ENCODE results near the gene COMMD9. TPM values are rescaled to one million over a fixed set of nuclear protein-coding genes. Genes with fewer than 3 reads are reported as not detected.

Gene COMMD9
- total and polyA plus RNA-seq, 4 donors, result 22.9 to 50.8 (median 28.3) TPM

DNA sequence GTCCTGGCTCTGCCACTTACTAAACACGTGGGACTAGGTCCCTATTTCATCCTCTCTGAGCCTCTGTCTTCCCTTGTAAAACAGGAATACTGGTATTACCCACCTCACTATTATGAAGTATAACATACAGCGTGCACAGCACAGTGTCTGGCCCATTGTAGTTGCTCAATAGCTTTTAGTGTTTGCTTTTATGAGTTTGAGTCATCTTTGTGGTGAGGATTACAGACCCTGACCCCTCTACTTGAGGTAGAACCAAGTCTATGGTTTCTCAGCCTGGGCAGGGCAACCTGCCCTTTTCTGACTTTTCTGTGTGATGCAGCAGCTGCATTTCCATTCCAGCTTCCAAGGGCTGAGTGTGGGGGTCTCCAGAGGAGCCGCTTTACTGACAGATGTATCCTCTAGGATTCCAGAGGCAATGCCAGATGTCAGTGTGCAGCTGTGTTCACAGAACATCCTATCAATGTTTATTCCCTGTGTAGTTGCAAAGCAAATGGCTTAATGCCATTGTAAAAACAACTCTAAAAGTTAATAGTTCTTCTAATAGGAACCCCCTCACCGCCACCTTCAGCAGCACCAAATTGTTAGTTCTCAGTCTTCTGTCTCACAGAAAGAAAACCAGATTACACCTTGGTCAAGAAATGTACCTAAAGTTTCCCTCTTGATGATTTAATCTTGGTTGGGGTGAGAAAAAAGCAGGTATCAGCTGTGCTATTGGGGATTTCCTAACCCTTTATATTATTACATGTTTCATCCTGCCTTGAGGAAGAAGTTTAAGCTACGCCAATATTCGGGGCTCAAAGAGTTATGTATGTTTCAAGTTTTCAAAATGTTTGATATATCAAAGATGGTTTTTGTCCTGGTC lies 23.6 kb upstream of the COMMD9 start (continued):
- TF ChIP-seq, protein P1, sequence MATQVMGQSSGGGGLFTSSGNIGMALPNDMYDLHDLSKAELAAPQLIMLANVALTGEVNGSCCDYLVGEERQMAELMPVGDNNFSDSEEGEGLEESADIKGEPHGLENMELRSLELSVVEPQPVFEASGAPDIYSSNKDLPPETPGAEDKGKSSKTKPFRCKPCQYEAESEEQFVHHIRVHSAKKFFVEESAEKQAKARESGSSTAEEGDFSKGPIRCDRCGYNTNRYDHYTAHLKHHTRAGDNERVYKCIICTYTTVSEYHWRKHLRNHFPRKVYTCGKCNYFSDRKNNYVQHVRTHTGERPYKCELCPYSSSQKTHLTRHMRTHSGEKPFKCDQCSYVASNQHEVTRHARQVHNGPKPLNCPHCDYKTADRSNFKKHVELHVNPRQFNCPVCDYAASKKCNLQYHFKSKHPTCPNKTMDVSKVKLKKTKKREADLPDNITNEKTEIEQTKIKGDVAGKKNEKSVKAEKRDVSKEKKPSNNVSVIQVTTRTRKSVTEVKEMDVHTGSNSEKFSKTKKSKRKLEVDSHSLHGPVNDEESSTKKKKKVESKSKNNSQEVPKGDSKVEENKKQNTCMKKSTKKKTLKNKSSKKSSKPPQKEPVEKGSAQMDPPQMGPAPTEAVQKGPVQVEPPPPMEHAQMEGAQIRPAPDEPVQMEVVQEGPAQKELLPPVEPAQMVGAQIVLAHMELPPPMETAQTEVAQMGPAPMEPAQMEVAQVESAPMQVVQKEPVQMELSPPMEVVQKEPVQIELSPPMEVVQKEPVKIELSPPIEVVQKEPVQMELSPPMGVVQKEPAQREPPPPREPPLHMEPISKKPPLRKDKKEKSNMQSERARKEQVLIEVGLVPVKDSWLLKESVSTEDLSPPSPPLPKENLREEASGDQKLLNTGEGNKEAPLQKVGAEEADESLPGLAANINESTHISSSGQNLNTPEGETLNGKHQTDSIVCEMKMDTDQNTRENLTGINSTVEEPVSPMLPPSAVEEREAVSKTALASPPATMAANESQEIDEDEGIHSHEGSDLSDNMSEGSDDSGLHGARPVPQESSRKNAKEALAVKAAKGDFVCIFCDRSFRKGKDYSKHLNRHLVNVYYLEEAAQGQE (IDR thresholded peaks at IDR 0.05), result no peak

- H3K36me3 ChIP-seq (ENCODE audit: control insufficient read depth in 4 of 4, insufficient read depth in 3 of 4, low read depth in 1 of 4, low read length in 3 of 4), result no peaks in the 10 kb centered on the region
- no peak overlapping the region for H3K4me3 ChIP-seq (ENCODE audit: low read depth in 1 of 3, low read length in 3 of 3)
- no peak overlapping the region for H3K27ac ChIP-seq (ENCODE audit: low read depth in 1 of 2, low read length in 2 of 2)
- no peak overlapping the region for H3K9ac ChIP-seq (ENCODE audit: low read depth in 1 of 2, low read length in 2 of 2)
- no peak for TF ChIP-seq CTCF (IDR thresholded peaks at IDR 0.05; ENCODE audit: low read depth, low read length, missing input control)
- no peak for TF ChIP-seq HNF4G (IDR thresholded peaks at IDR 0.05)
- TF ChIP-seq FOXA1 (IDR thresholded peaks at IDR 0.05), result no peak
- no peak for TF ChIP-seq GABPA (IDR thresholded peaks at IDR 0.05 in 1 of 2, conservative IDR thresholded peaks at IDR 0.05 in 1 of 2)
- TF ChIP-seq NR2F2 (IDR thresholded peaks at IDR 0.05), result no peak
- TF ChIP-seq JUND (IDR thresholded peaks at IDR 0.05), result no peak
- TF ChIP-seq, protein P2, sequence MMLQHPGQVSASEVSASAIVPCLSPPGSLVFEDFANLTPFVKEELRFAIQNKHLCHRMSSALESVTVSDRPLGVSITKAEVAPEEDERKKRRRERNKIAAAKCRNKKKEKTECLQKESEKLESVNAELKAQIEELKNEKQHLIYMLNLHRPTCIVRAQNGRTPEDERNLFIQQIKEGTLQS (IDR thresholded peaks at IDR 0.05), result no peak
- no peak for TF ChIP-seq RXRA (IDR thresholded peaks at IDR 0.05)
- no peak for TF ChIP-seq YY1 (IDR thresholded peaks at IDR 0.05)
- no peak for TF ChIP-seq EGR1 (IDR thresholded peaks at IDR 0.05; ENCODE audit: low read depth in 2 of 2)
- no peak for TF ChIP-seq SP1 (IDR thresholded peaks at IDR 0.05)
- TF ChIP-seq TAF1 (conservative IDR thresholded peaks at IDR 0.05), result no peak
- no peak for TF ChIP-seq HNF4A (conservative IDR thresholded peaks at IDR 0.05)
- no peak for TF ChIP-seq ZBTB33 (IDR thresholded peaks at IDR 0.05)
- no peak for TF ChIP-seq RAD21 (IDR thresholded peaks at IDR 0.05)
- TF ChIP-seq, protein P1 (IDR thresholded peaks at IDR 0.05), result no peak
- no peaks in the 10 kb centered on the region for H3K9me3 ChIP-seq (ENCODE audit: control insufficient read depth in 4 of 4, low read length in 3 of 4)
- no peak for DNase-seq (ENCODE audit: low spot score)
- WGBS, result 79% methylated on average over 4 of the region's 4 CpGs
- peaks cover 0 to 7% (median 2%) of the 10 kb centered on the region in 4 donors for H3K27me3 ChIP-seq (ENCODE audit: control insufficient read depth in 4 of 4, insufficient read depth in 4 of 4, low read length in 3 of 4)
- no peaks in the 10 kb centered on the region for H3K4me1 ChIP-seq (ENCODE audit: control insufficient read depth in 4 of 4, insufficient read depth in 4 of 4, low read length in 3 of 4)
These were observed 22.8 kb upstream of the COMMD9 start for GRCh38 chr11:36311926-36312595.
